ENCODE results near the gene LRP1B.

DNA sequence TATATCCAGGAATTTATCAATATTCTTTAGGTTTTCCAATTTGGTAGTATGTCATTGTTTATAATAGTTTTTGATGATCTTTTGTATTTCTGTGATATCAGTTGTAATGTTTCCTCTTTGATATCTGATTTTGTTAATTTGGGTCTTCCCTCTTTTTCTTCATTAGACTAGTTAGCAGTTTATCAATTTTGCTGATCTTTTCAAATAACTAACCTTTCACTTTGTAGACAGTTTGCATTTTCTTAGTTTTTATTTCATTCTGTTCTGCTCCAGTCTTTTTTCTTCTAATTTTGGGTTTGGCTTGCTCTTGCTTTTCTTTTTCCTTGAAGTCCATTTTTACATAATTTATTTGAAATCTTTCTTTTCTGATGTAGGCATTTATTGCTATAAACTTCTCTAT, 824.4 kb downstream of the LRP1B start:
- TF ChIP-seq SUZ12 (IDR thresholded peaks at IDR 0.05; ENCODE audit: extremely low read depth, insufficient read depth, insufficient read length) (no peak), ZNF274 (IDR thresholded peaks at IDR 0.05; ENCODE audit: low read depth, low read length) (no peak), YY1 (IDR thresholded peaks at IDR 0.05; ENCODE audit: insufficient read depth, insufficient read length) (no peak)

Measured in NT2/D1 (cell line).